HG02885 (cell line): ENCODE results near the gene CHST5.

Experiments
- ATAC-seq: cut with Tn5 transposase; IDR thresholded peaks from one replicate; pipeline ENCODE4 v1.9.1; 2021; ENCODE audit warnings: mild to moderate bottlenecking; ENCODE audit not compliant: unreplicated experiment, poor library complexity

CHST5 gene

GRCh38 chr16:75482434-75483205 lies 53.3 kb downstream of the CHST5 start:
- no peak for ATAC-seq

GRCh38 chr16:75481475-75481874 lies 54.4 kb downstream of the CHST5 start:
- no peak for ATAC-seq

GRCh38 chr16:75479421-75479990 lies 56.4 kb downstream of the CHST5 start:
- ATAC-seq: no peak
